GM12891 (cell line): ENCODE results near the gene HS6ST2.

ENCODE experiments used
- POLR2A ChIP-seq: IDR thresholded peaks from 2 replicates; pipeline ENCODE4 v1.6.1; 2011; ENCODE audit warnings: low read depth, low read length, control low read depth
- POLR2AphosphoS5 ChIP-seq: IDR thresholded peaks from 2 replicates; pipeline ENCODE4 v1.6.1; 2011; ENCODE audit warnings: low read depth, low read length, control low read depth

GRCh38 chrX:132636080-132636479 is 322.3 kb downstream of the HS6ST2 start:
- no peak for TF ChIP-seq POLR2A
- TF ChIP-seq POLR2AphosphoS5: no peak
